HS-27A (cell line): ENCODE results near the gene RSPH4A.
"Not testable (repeated sequence)": the region's sequence is repeated elsewhere in the genome, so short reads cannot be mapped to it uniquely, and the experiment has no call there.

Experiments
- DNase-seq: peaks from one replicate; pipeline ENCODE4 v3.0.0-alpha.2; 2012; ENCODE audit warnings: low read depth, missing footprints

The RSPH4A gene

GRCh38 chr6:116625872-116626271, 9.6 kb downstream of the RSPH4A start:
- no peak for DNase-seq

DNA sequence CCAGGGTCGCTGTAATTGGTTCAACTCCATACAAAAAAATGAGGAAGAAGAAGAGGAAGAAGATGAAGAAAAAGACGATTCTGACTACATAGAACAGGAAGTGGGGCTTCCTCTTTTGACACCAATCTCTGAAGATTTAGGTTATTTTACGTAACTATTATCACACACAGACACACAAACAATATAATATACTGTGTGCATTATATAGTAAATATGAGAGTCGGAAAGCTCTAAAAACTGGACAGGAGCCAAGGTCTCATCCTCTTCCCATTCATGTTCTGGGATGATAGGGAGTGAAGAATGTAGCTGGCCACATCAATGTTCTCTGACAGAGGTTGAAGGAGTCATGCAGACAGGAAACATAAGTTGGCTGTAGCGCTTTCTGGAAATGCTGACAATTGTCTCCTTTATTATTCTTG, 13.3 kb downstream of the RSPH4A start:
- DNase-seq, result no peak

DNA sequence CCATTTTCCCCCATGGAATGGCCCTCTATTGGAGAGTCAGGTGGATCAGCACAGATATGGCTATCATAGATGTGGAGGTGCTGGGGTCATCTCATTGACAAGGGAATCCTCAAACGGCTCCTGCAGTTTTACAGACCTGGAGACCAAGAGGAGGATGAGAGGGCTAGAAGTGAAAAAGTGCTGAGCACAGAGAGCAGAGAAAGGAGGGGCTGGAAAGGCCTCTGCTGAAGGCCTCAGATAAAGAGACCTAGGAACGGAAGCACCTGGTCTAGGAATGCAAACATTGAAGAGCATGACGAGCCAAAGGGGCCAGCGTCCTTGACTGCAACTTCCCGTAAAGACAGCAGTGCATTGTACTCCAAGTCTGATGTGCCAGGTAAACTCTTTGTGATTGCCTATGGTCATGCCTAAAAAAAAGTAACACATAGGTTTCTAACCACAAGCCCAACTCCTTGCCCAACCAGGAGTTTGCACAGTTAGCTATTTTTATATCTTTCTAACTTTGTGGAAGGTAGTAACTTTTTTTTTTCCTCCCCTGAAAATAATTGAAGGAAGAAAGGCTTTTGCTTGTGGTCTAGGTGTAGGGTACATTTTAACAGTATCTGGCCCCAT, 15.2 kb downstream of the RSPH4A start:
- no peak for DNase-seq

DNA sequence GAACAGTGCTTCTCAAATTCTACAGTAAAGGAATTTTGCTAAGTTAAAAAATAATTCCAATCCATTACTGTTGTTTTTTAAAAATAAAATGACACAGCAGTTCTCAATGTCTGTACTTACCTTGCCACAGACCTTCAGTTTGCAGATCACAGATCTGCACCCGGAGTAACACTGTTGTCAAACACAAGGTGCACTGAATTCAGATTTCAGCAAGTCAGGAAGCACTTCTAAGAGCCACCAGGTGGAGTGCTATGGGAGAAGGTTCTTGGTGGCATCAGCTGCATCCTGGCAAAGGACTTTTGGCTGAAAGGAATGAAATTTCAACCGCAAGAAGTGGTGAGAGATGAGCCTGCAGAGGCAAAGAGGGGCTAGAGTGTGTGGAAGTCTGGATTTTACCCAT, 17.4 kb downstream of the RSPH4A start:
- DNase-seq, result no peak

- no peak for DNase-seq
Measured at GRCh38 chr6:116648156-116648555, 31.9 kb downstream of the RSPH4A start.

- no peak for DNase-seq
Measured at GRCh38 chr6:116649129-116649528, 32.9 kb downstream of the RSPH4A start.

GRCh38 chr6:116651916-116652315, 35.6 kb downstream of the RSPH4A start:
- DNase-seq, result no peak

DNA sequence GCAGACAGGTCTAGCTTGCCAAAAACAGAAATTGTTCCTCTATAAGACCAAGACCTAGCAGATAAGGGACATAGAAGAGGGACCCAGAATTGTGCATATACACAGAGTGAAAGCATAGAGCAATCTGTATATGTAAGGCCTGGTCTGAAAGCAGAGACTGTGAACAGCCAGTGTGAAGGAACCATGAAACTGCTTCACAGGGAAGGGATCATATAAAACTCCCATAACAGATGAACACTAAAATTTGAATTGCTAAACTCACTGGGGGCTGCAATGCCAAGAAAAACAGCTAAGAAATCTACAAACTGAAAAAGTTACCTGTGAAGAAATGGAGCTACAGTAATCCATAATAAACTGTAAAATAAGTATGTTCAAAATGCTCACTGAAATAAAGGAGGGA, 45.3 kb downstream of the RSPH4A start:
- DNase-seq, result no peak

GRCh38 chr6:116662202-116662601, 45.9 kb downstream of the RSPH4A start:
- no peak for DNase-seq

DNA sequence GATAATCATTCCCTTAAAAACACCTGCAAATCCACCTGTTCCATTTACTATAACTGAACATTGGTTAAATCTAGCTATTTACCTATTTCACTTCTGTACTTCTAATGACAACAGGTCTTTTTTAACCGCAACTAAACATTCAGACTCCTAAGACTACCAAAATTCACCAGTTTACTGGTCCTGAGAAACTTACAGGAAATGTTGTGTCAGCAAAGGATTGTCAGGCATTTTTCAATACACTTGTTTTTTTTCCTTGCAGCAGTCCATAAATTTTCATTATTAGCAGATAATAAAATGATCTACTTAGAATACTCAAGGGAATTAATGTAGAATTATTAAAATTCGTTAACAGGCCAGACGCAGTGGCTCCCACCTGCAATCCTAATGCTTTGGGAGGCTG, 47.0 kb downstream of the RSPH4A start:
- DNase-seq, result no peak

GRCh38 chr6:116664169-116664568, 47.9 kb downstream of the RSPH4A start:
- DNase-seq, result not testable (repeated sequence)

GRCh38 chr6:116665464-116665863, 49.2 kb downstream of the RSPH4A start:
- DNase-seq, result no peak

- no peak for DNase-seq
Measured at GRCh38 chr6:116666869-116667268, 50.6 kb downstream of the RSPH4A start.

DNA sequence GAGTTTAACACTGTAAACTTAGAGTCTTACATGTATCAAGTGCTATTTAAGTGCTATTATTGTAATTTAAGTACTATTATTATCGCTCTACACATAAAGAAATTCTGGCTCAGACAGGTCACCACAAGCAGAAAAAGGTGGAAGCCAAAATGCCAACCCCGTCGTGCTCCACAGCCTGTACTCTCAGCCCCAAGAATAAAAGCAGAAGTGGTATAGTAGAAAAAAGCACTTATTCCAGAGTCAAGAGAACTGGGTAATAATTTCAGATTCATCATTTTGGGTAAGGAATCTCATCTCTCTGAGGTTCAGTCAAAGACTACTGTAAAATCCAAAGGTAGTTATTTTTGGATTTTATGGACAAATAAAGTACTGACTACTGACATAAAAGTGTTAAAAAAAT, 51.3 kb downstream of the RSPH4A start:
- no peak for DNase-seq

DNA sequence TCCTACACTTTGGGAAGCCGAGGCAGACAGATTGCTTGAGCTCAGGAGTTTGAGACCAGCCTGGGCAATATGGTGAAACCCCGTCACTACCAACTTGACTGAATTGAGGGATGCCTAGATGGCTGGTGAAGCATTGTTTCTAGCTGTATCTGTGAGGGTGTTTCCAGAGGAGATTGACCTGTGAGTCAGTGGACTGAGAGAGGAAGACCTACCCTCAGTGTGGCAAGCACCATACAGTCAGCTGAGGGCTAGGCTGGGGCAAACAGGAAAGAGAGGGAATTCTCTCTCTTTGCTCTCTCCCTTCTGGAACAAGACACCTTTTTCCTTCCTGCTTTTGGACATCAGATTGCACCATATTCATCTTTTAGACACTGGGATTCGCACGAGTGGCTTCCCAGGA, 56.0 kb downstream of the RSPH4A start:
- no peak for DNase-seq

DNA sequence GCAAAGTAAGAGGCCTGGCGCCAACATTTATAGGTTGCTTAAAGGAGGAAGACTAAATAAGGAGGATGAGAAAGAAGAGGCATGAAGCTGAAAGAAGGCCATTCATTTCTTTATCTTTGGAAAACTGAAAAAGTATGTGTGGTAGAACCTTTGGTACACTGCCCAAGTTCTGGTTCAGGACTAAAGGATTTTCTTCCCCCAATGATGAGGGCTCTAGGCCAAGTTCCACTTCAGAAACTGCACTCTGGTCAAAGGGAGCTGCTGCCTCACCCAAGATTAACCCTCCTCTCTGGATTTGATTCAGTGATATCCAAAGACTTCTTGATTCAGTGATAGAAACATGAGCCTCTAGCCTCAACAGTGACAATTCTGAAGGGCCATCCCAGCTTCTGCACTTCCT, 59.7 kb downstream of the RSPH4A start:
- DNase-seq, result no peak

DNA sequence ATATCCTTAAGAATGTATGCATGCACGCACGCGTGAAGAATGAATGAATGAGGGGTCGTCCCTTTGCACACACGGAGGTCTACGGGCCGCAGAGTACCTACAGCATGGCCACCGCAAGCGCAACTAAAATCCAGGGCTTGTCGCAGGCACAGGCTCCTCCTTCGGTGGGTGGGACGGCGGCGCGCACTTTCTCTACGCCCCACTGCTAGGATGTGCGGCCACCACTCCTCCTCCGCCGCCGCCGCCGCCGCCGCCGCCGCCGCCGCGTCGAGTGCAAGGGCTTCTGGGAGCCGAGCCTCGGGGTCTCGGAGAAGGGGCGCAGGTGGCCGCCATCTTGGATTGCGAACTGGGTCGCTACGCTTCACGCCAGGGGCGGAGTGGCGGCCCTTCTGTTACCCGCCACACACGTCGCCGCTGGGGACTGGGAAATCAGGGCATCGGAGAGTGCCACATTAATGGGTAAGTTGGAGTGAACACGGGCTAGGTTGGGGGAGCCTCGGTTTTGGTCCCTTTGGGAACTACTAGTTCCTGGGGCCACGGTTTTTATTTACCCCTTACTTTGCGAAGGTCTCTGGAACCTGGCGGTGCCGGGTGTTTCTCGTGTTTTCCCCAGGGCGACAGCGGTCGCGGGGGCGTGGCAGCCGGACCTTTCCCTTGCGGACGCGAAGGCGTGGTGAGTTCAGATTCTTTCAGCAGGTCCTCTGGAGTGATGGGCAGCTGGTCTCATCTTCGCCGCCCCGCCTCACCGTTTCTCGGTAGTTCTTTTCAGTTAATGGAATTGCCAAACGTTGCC, 64.8 kb downstream of the RSPH4A start, which contains the start of gene KPNA5:
TSS of gene KPNA5 (plus strand) at position 332 of the 793 bp plus-strand sequence. CDS start at position 456, 124 bp downstream.
- peak; percentile 51 for DNase-seq

DNA sequence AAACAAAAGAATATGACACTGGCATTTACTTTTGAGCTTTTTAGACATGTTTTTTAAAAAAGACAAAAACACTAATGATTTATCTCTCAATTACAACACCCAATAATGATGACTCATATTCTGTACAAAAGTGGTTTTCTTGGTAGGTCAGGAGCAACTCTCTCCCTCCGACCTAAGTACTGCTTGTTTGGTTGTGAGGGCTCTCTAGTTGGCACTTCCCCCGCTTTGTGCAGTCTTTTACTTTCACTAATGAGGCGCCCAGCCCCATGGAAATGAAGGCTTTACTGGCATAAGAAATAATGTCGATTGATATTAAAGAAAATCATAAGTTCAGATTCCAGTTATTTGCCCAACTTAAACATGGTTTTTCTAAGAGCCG, 66.0 kb downstream of the RSPH4A start:
- DNase-seq, result no peak
